Activated gamma-delta T cell treated with Interleukin-2 at 50 U/mL for 16 hours (primary cell): ENCODE measurements around the gene LRRC9.
"Not testable (repeated sequence)": the region's sequence is repeated elsewhere in the genome, so short reads cannot be mapped to it uniquely, and the experiment has no call there.

Experiments used
- DNase-seq: peaks from one replicate; pipeline ENCODE4 v3.0.0-alpha.2; 2020

The LRRC9 gene

GRCh38 chr14:60079723-60080122, 159.8 kb downstream of the LRRC9 start:
- DNase-seq, result no peak

GRCh38 chr14:60085085-60085484, 165.1 kb downstream of the LRRC9 start:
- DNase-seq, result no peak

DNA sequence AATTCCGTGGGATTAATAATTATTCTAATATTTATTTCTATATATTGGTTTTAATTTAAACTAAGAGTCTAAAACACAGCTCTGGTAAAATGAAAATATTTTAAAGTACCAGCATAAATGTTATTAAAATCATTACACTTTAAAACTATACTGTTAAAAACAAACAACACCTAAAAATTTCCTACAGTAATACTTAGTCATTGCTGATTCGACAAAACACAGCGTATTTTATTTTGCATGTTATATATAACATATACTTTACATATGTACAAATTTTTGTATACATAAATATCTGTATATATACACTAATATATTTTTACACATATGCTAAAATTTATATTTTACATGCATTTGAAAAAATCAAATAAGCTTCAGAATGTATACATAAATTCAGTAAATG, 165.7 kb downstream of the LRRC9 start:
- DNase-seq, result no peak

DNA sequence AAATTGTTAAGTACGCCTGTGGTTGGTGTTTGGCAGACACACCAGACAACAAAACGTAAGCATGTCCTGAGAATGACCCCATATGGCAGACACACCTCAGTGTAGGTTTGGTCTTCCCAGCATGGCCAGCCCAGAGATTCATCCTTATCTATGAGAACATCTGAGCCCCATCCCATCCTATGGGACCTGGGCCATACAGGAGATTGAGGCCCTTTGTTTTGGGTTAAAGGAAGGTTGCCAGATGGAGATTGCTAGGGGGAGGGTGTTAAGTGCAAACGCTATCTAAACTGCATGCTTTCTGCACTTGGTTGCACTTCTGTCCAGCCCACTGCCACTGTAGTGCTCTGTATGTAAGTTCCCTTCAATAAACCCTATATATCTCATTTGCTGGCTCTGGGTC, 167.7 kb downstream of the LRRC9 start:
- DNase-seq, result no peak

DNA sequence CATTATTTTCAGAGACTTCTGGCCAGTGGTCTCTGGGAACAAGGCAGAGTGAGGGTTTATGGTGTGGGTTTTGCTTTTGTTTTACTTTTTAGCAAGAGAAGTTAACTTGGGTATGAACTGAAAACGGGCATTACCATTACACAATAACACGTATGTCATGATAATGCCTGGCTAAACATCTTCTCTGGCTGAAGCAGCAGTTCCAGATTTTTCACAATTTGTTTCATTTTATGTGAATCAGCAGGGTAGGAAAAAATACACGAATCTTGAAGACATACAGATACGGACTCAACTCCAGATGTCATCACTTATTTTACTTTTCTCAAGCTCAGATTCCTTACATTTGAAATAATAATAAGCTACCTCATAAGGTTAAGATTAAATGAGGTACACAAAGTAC, 169.3 kb downstream of the LRRC9 start:
- DNase-seq, result no peak

DNA sequence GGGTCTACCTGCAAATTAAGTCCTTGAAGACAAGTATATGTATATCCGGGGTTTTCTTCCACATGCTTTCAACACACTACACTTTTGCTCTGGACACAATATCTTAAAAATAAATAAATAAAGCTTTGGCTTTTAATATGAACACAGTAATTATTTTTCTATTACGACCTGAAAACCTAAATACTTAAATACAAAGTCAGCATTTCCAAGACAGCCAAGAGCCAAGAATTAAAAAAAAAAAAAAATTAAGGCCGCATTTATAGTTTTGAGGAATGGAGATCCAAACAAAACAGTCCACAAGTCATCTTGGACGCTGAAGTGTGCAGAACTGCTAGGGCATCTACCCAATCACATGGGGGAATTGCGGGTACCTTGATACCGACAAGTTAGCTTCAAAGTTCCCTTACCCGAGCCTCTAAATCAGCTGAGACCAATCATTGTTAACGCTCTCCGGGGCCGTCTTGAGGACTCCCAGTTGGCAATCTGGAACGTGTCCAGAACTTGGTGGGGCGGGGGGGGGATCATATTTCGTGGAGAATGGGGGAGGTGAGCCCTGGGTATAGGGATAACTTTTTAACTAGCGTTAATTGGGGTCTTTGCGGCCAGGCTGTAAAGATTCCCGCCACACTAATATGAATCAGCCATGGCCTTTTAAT, 171.0 kb downstream of the LRRC9 start:
- DNase-seq, result no peak

GRCh38 chr14:60091550-60092525, 171.9 kb downstream of the LRRC9 start, which contains the start of gene PCNX4:
Gene PCNX4 (plus strand): TSS chr14:60091923. CDS start chr14:60107639, 15,716 bp downstream.
- peak; percentile 90 for DNase-seq

DNA sequence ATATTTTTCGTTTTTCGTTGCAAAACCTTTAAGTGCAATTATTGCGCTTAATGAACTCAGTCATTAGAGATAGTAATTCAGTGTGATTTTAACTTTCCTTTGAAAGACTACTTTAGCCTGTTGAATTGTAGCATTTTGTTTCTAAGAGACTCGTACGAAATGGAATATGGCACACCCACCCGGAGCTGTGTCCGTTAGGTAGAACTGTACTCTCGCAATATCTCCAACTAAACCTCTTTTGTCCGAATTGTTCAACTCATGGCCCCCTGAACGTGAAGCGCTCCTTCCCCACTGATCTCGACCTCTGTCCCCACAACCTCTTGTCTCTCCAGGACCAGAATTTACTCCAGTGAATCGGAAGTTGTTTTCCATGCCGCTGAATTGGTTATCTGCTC, 172.6 kb downstream of the LRRC9 start:
- no peak for DNase-seq

- DNase-seq, result no peak
Measured at GRCh38 chr14:60093080-60093479, 173.1 kb downstream of the LRRC9 start.

GRCh38 chr14:60093606-60094005, 173.7 kb downstream of the LRRC9 start:
- DNase-seq, result no peak

DNA sequence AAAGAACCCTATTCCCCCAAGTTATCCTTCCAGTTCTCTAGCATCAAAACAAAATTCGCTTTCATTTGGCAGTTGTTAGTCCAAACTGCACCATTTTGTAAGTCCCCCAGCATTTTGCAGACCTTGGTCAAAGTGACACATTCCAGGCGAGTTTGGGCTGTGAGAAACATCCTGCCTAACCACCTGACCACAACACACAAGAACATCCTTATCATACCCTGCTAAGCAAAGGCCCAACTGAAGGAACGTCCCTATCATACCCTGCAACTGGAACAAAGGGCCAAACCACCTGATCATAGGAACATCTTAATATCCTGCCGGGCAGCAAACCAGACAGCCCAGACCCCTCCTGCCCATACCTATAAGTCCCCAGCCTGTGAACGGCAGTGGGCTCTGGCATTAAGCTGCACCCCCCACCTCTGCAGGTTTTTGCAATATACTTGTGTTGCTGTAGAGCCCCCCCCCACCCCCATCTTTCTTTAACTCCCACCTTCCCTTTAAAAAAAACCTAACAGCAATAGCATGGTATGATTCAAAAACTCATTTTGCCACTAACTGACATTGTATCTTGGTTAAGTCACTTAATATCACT, 174.5 kb downstream of the LRRC9 start:
- no peak for DNase-seq

DNA sequence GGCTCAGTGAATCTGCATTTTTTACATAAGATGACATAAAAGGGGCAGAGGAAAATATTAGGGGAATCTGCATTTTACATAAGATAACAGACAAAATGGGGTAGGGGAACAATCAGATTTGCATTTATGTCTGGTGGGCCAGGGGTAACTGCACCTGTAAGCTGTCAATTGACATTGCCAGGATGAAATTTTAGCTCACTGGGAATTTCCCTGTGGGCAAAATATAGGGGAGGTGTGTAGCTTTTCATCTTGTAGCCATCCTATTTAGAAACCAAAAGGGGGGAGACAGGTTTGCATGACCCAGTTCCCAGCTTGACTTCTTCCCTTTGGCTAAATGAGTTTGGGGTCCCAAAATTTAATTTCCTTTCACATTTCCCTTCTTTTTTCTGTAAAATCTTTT, 175.3 kb downstream of the LRRC9 start:
- no peak for DNase-seq

DNA sequence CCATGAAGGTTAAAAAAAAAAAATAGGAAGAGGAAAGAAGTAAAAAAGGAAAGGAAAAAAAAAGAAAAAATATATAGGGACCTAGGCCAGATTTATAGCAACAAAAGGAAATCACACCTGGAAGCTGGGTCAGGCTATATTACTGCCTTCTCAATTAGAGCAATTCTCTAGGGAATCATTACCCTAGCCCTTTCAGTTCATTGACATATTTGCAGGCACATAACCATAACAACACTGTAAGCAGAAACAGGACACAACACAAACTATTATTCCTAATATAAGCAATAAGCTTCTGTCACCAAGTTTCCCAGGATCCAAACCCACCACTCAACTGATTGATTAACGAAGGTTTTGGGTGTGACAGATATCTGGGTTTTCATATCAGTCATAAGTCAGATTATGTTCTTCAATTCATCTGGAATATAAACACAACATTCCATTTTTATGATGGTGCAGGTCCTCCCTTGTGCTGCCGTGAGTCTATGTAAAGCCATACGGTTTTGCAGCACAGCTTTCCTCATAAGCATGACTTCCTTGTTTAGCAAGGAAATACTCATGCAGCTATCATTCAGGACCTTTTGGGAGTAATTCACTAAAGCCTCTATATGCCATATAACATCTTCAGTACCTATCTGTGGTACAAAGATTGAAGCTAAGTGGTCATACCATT, 176.0 kb downstream of the LRRC9 start:
- no peak for DNase-seq

DNA sequence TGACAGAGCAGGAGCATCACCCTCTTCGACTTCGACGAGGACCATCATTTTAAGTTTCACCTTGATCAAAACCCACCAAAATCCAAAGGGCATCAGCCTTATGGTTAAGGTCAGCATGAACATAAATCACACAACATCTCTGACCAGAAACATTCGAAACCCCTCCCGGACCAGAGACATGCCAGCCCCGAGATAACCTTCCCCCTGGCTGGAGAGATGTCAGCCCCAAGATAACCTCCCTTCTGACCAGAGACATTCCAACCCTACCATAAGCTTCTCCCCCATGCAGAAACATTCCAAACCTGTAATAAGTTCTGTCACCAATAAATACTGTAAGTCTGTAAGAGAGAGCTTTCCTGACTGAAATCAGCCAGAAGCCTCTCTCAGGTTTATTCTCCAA, 178.0 kb downstream of the LRRC9 start:
- no peak for DNase-seq

- not testable (repeated sequence) for DNase-seq
Measured at GRCh38 chr14:60099855-60100254, 179.9 kb downstream of the LRRC9 start.

DNA sequence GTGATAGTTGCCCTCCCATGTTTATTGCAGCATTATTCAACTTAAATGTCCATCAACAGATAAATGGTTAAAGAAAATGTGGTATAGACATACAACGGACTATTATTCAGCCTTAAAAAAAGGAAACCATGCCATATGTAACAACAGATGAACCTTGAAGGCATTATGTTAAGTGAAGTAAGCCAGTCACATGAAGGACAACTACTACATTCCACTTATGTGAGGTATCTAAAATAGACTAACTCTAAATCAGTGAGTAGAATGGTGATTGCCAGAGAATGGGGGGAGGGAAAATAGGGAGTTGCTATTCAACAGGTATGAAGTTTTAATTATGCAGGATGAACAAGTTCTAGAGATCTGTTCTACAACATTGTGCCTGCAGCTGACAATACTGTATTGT, 181.8 kb downstream of the LRRC9 start:
- DNase-seq, result no peak

DNA sequence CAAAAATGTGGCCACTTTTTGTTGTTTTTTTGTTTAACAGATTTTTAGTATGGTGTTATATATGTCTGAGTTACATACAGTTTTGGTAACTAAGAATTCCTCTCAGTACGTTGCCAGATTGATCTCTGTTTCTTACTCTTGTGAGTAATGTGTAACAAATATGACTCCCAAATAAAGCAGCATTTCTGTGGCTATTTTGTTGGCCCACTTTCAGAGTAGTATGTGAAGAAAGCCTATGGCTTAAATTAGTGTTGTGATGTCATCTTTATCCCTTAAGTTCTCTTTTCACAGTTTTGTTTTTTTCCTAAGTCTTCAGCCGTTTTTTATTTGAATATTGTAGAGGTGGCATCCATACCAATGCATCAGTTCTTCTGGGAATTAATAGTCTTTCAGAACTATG, 182.4 kb downstream of the LRRC9 start:
- DNase-seq, result no peak

- DNase-seq, result no peak
Measured at GRCh38 chr14:60106339-60106738, 186.4 kb downstream of the LRRC9 start.

DNA sequence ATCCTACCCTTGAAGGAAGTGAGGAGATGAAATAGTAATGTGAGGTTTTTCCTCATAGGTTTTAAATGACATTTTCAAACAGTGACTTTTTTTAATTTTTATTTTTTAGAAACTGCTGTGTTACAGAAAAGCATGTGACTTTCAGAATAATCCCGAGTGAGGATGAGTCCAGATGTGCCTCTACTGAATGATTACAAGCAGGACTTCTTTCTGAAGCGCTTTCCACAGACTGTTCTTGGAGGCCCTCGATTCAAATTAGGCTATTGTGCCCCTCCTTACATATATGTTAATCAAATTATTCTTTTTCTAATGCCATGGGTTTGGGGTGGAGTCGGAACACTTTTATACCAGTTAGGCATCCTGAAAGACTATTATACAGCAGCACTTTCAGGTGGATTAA, 187.5 kb downstream of the LRRC9 start:
- DNase-seq, result no peak

DNA sequence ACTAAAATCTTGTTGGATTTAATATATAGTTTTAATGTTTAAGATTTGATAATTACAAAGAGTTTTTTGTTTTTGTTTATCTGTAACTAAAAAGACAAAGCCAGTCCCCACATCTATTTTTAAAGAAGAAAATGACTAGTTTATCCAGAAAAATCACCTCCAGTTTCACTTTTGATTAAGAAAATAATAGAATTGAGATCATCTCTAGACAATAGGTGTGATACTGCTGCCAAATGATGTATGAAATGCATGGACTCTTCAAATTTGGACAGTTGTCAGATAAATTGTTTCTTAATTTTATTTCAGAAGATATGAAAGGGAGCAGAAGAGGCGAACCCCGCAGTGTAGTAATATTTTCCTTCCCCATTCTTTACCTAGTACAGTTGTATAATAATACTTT, 191.8 kb downstream of the LRRC9 start:
- DNase-seq, result no peak
